ENCODE data around the gene DMAC2.
"Not testable (repeated sequence)": the region's sequence is repeated elsewhere in the genome, so short reads cannot be mapped to it uniquely, and the experiment has no call there.

DMAC2 gene

GRCh38 chr19:41422456-41422855 is 17.3 kb downstream of the DMAC2 start:
- DNase-seq (ENCODE audit: low read depth in 2 of 2): no peak

- no peak for DNase-seq (ENCODE audit: low read depth in 2 of 2)
These were observed 17.7 kb downstream of the DMAC2 start for GRCh38 chr19:41421973-41422372.

GRCh38 chr19:41421314-41421713 is 18.4 kb downstream of the DMAC2 start:
- DNase-seq (ENCODE audit: low read depth in 2 of 2): no peak

GRCh38 chr19:41420101-41420880 is 19.4 kb downstream of the DMAC2 start:
- no peak for DNase-seq (ENCODE audit: low read depth in 2 of 2)

- DNase-seq (ENCODE audit: low read depth in 2 of 2): no peak
These were observed 23.5 kb downstream of the DMAC2 start for GRCh38 chr19:41416194-41416674.

GRCh38 chr19:41415154-41415571 is 24.5 kb downstream of the DMAC2 start:
- no peak for DNase-seq (ENCODE audit: low read depth in 2 of 2)

- DNase-seq (ENCODE audit: low read depth in 2 of 2): no peak
These were observed 25.3 kb downstream of the DMAC2 start for GRCh38 chr19:41414461-41414860.

- DNase-seq (ENCODE audit: low read depth in 2 of 2): no peak
These were observed 25.8 kb downstream of the DMAC2 start for GRCh38 chr19:41413947-41414346.

- DNase-seq (ENCODE audit: low read depth in 2 of 2): no peak
These were observed 26.8 kb downstream of the DMAC2 start for GRCh38 chr19:41412953-41413352.

- no peak for DNase-seq (ENCODE audit: low read depth in 2 of 2)
These were observed 27.8 kb downstream of the DMAC2 start for GRCh38 chr19:41411968-41412265.

GRCh38 chr19:41411100-41411967 is 28.4 kb downstream of the DMAC2 start:
- no peak for DNase-seq (ENCODE audit: low read depth in 2 of 2)

GRCh38 chr19:41410336-41411054 is 29.2 kb downstream of the DMAC2 start:
- DNase-seq (ENCODE audit: low read depth in 2 of 2): no peak

- DNase-seq (ENCODE audit: low read depth in 2 of 2): no peak
These were observed 30.4 kb downstream of the DMAC2 start for GRCh38 chr19:41409288-41409687.

GRCh38 chr19:41408846-41409245 is 30.9 kb downstream of the DMAC2 start:
- DNase-seq (ENCODE audit: low read depth in 2 of 2): not testable (repeated sequence)

- DNase-seq (ENCODE audit: low read depth in 2 of 2): no peak
These were observed 31.5 kb downstream of the DMAC2 start for GRCh38 chr19:41408256-41408655.

GRCh38 chr19:41407271-41407670 is 32.4 kb downstream of the DMAC2 start:
- no peak for DNase-seq (ENCODE audit: low read depth in 2 of 2)

GRCh38 chr19:41405776-41406175 is 33.9 kb downstream of the DMAC2 start:
- no peak for DNase-seq (ENCODE audit: low read depth in 2 of 2)

GRCh38 chr19:41403181-41403970 is 36.3 kb downstream of the DMAC2 start:
- no peak for DNase-seq (ENCODE audit: low read depth in 2 of 2)

- DNase-seq (ENCODE audit: low read depth in 2 of 2): no peak
These were observed 37.7 kb downstream of the DMAC2 start for GRCh38 chr19:41402010-41402409.

GRCh38 chr19:41401483-41401882 is 38.2 kb downstream of the DMAC2 start:
- DNase-seq (ENCODE audit: low read depth in 2 of 2): no peak

- no peak for DNase-seq (ENCODE audit: low read depth in 2 of 2)
These were observed 40.2 kb downstream of the DMAC2 start for GRCh38 chr19:41399525-41399924.

All from stimulated activated CD8-positive, alpha-beta memory T cell treated with anti-CD3 and anti-CD28 coated beads, Interleukin-15, amount 100 ng/mL, for 48 hours (primary cell).